CD4-positive, alpha-beta T cell treated with Interferon alpha-2 for 1 hour (primary cell): Measurements from ENCODE around the gene NAP1L4.

ENCODE experiments used
- DNase-seq, 2 donors: peaks; one replicate each; pipeline ENCODE4 v3.0.0-alpha.2; 2020 to 2022

NAP1L4 gene

DNA sequence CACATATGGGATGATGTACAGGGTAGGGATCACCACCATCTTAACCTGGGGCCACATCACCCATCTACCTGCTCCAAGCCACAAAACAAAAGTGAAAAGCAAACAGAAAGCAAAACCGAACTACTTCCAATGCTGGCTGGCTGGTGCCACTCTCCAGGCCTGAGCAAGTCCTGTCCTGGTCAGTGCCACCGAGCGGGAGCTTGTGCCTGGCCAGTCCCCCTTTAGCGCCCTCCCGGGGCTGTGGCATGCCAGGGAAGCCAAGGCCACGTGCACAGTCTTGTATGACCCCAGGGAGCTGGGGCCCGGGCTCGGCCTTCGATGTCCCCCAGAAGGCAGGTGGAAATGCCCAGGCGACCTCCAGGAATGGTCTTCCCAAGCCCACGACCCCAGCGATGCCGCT is 17.9 kb upstream of the NAP1L4 start:
- no peak for DNase-seq

GRCh38 chr11:3009481-3009880 is 17.4 kb upstream of the NAP1L4 start:
- DNase-seq: no peak

GRCh38 chr11:3008746-3009336 is 16.7 kb upstream of the NAP1L4 start:
- no peak for DNase-seq

GRCh38 chr11:3007404-3008010 is 15.4 kb upstream of the NAP1L4 start:
- DNase-seq: no peak

DNA sequence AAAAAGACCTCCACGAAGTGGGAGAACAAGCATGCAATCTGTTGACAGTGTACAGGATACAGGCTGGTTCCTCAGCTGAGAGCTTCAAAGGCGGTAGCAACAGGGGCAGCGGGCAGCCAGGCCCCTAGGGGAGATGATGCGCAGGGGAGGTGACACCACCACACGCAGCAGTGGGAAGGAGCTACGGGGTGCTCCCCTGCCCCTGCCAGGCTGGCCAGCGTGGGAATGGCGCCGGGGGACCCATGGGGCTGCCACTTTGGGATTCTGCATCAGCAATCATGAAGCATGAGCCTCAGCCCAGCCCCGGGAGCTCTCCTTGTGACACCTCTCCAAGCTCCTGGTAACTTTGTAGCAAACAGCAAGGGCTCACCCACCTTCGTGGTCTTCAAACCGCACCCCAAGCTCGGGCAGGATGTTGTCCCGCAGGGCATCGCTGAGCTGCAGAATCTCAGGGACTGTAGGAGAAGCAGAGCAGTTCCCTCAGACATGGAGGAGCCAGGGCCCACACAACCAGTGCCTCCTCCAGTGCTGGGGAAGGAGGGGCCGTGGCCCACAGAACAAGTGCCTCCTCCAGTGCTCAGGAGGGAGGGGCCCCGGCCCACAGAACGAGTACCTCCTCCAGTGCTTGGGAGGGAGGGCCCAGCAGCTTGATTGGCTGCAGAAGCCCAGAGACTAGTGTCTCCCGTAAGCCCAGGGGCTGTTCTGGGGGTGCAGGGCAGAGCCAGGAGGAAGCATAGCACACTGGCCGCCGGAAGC is 14.6 kb upstream of the NAP1L4 start:
- DNase-seq: peak; percentile 18 to 33

DNA sequence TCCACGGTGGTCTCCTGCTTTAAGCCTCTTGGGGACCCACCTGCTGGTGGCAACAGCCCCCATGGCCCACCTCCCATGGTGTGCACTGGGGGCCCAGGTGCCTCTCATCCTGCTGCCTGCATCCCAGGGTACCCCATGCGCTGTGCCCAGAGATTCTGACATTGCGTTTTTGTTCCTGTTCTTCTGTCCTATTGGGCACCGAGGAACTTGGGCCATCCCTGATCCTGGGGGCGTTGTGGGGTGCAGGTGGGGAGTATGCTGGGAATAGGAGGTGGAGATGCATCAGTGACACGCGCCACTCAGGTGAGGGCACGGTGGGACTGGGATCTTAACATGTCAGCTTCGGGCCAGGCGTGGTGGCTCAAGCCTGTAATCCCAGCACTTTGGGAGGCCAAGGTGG is 12.4 kb upstream of the NAP1L4 start:
- DNase-seq: no peak

GRCh38 chr11:3003396-3004231 is 11.5 kb upstream of the NAP1L4 start:
- no peak for DNase-seq

- no peak for DNase-seq
These were observed 10.7 kb upstream of the NAP1L4 start for GRCh38 chr11:3002871-3003270.

GRCh38 chr11:3002351-3002861 is 10.3 kb upstream of the NAP1L4 start:
- no peak for DNase-seq

DNA sequence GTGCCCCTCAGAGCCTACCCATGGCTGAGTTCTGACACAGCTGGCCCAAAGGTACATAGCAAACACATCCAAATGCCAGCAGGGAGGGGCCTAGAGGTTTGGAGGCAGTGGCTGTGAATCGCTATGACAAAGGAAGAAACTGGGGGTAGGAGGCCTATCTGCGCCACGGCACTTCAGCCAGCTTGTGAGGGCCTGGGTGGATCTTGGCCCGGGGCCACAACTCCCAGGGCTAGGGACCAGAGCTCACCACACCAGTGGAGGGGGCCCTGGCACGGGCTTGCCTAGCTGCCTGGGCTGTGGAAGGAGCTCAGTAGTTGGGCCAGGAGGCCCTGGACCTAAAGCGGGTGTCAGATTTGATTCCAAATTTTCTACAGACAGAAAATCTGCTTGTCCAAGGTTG is 9.4 kb upstream of the NAP1L4 start:
- no peak for DNase-seq

GRCh38 chr11:3000032-3000961 is 8.2 kb upstream of the NAP1L4 start:
- no peak for DNase-seq

GRCh38 chr11:2999464-2999998 is 7.4 kb upstream of the NAP1L4 start:
- DNase-seq: no peak

DNA sequence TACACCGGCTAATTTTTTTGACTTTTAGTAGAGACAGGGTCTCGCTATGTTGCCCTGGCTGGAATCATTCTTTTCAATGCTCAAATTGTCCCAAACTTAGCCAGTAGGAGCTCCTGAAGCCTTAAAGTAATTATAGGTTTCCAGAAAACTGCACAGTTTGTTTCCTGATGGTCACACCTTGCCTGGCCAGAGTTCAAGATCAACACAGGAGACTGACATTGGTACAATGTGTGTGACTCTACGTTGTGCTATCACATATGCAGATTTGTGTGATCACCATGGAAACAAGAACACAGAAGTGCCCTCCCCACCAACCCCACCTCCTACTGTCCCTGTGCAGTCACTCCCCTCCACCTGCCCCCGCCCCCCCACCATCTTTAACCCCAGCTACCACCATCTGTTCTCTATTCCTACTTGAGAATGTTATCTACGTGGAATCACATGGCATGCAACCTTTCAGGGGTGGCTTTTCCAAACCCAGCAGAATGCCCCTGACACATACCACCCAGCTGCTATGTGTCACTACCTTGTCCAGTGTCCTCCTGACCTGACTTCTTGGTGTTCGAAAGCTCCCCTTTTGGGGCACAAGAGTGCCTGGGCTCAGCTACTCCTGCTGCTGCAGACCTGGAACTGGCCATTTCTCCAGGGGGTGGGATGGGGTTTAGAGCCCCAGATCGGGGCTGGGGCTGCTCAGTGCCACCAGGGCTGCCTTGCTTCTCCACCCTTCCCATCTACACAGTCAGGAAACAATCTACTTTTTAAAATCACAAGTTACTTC is 6.1 kb upstream of the NAP1L4 start:
- DNase-seq: no peak

- no peak for DNase-seq
These were observed 5.3 kb upstream of the NAP1L4 start for GRCh38 chr11:2997406-2997805.

- DNase-seq: no peak
These were observed 4.8 kb upstream of the NAP1L4 start for GRCh38 chr11:2996976-2997375.

GRCh38 chr11:2995893-2996554 is 3.9 kb upstream of the NAP1L4 start:
- DNase-seq: no peak

GRCh38 chr11:2995031-2995561 is 3.0 kb upstream of the NAP1L4 start:
- DNase-seq: no peak

GRCh38 chr11:2994336-2994730 is 2.2 kb upstream of the NAP1L4 start:
- no peak for DNase-seq

DNA sequence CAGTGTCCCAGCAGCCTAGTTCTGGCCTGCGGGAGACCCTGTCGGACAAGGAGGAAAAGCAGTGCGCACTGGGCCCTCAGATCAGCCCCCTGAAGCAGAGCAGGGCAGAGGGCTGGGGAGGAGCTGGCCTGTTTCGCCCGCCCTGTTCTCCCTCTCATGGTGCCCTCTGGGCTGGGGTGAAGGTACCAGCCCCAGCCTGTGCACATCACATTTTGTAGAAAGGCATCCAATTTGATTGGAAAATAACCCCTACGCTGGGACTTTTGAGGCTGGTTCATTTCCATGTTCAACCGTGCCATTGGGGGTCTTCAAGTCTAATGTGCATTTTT is 832 bp upstream of the NAP1L4 start:
- DNase-seq: no peak
